SK-N-SH (cell line): ENCODE results near the gene NOTCH4.

ENCODE experiments used
- CTCF ChIP-seq: fragments of 200-600 bp; sonication (generic); IDR thresholded peaks from 2 replicates; pipeline ENCODE4 v1.6.1; 2017; ENCODE audit warnings: antibody characterized with exemption, mild to moderate bottlenecking, moderate library complexity
- NFIC ChIP-seq: IDR thresholded peaks from 2 replicates; pipeline ENCODE4 v1.4.0; 2012; ENCODE audit warnings: borderline replicate concordance
- RAD21 ChIP-seq: IDR thresholded peaks from 2 replicates; pipeline ENCODE4 v1.6.1; 2012; ENCODE audit warnings: mild to moderate bottlenecking, low read length
- REST ChIP-seq: IDR thresholded peaks from 2 replicates; pipeline ENCODE4 v1.6.1; 2012; ENCODE audit warnings: mild to moderate bottlenecking, low read depth, low read length, moderate library complexity

- TF ChIP-seq NFIC (no peak), RAD21 (no peak), CTCF (no peak), REST (no peak)
Observed at GRCh38 chr6:32196682-32197616, 26.9 kb downstream of the NOTCH4 start.
